Measurements from ENCODE around the gene CAMK1D. TPM values are rescaled to one million over a fixed set of nuclear protein-coding genes. Genes with fewer than 3 reads are reported as not detected.
A peak's percentile ranks its signal among the peaks of the same experiment; 100 is the strongest.
"Not testable (repeated sequence)": the region's sequence is repeated elsewhere in the genome, so short reads cannot be mapped to it uniquely, and the experiment has no call there.

Gene CAMK1D
- total RNA-seq, 1 experiment from 2014 or later, result 10.2 TPM

DNA sequence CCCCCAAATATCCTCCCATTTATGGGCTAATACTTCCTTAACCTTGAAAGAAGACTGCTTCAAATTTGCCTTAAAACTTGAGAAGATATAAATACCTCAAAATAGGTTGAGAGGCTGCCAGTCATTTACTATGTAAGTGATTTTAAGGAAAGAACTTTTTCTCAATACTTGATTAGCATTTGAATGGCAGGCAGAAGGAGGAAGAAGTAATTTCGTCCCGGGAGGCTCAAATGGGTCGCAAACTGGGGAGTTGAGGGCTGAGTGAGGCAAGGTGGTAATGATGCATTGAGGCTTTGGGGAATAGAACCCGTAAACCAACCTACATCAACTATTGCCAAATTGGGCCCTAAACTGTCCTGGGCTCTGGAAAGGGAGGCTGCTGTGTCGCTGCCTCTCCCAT is 11.1 kb downstream of the CAMK1D start (continued):
- TF ChIP-seq, protein P1, sequence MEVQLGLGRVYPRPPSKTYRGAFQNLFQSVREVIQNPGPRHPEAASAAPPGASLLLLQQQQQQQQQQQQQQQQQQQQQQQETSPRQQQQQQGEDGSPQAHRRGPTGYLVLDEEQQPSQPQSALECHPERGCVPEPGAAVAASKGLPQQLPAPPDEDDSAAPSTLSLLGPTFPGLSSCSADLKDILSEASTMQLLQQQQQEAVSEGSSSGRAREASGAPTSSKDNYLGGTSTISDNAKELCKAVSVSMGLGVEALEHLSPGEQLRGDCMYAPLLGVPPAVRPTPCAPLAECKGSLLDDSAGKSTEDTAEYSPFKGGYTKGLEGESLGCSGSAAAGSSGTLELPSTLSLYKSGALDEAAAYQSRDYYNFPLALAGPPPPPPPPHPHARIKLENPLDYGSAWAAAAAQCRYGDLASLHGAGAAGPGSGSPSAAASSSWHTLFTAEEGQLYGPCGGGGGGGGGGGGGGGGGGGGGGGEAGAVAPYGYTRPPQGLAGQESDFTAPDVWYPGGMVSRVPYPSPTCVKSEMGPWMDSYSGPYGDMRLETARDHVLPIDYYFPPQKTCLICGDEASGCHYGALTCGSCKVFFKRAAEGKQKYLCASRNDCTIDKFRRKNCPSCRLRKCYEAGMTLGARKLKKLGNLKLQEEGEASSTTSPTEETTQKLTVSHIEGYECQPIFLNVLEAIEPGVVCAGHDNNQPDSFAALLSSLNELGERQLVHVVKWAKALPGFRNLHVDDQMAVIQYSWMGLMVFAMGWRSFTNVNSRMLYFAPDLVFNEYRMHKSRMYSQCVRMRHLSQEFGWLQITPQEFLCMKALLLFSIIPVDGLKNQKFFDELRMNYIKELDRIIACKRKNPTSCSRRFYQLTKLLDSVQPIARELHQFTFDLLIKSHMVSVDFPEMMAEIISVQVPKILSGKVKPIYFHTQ (CRISPR knock-in tag; IDR thresholded peaks at IDR 0.05), result no peak
- TF ChIP-seq, protein P2, sequence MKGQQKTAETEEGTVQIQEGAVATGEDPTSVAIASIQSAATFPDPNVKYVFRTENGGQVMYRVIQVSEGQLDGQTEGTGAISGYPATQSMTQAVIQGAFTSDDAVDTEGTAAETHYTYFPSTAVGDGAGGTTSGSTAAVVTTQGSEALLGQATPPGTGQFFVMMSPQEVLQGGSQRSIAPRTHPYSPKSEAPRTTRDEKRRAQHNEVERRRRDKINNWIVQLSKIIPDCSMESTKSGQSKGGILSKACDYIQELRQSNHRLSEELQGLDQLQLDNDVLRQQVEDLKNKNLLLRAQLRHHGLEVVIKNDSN (CRISPR knock-in tag; IDR thresholded peaks at IDR 0.05), result no peak
- no peak for TF ChIP-seq ELF4 (CRISPR knock-in tag; IDR thresholded peaks at IDR 0.05; ENCODE audit: low read depth)
- TF ChIP-seq CREB1 (CRISPR knock-in tag; IDR thresholded peaks at IDR 0.05), result no peak
- no peak for TF ChIP-seq NR1H2 (CRISPR knock-in tag; IDR thresholded peaks at IDR 0.05)
- no peak for TF ChIP-seq HMGA2 (CRISPR knock-in tag; IDR thresholded peaks at IDR 0.05)
- no peak for TF ChIP-seq TCF7 (CRISPR knock-in tag; IDR thresholded peaks at IDR 0.05; ENCODE audit: low read depth)
- TF ChIP-seq FOXJ3 (CRISPR knock-in tag; IDR thresholded peaks at IDR 0.05; ENCODE audit: borderline replicate concordance), result no peak
- TF ChIP-seq GRHL2 (CRISPR knock-in tag; IDR thresholded peaks at IDR 0.05; ENCODE audit: insufficient replicate concordance, severe bottlenecking), result no peak
- TF ChIP-seq ZNF138 (CRISPR knock-in tag; conservative IDR thresholded peaks at IDR 0.05), result no peak
- TF ChIP-seq, protein P3, sequence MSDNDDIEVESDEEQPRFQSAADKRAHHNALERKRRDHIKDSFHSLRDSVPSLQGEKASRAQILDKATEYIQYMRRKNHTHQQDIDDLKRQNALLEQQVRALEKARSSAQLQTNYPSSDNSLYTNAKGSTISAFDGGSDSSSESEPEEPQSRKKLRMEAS (CRISPR knock-in tag; IDR thresholded peaks at IDR 0.05), result no peak
- TF ChIP-seq, protein P4, sequence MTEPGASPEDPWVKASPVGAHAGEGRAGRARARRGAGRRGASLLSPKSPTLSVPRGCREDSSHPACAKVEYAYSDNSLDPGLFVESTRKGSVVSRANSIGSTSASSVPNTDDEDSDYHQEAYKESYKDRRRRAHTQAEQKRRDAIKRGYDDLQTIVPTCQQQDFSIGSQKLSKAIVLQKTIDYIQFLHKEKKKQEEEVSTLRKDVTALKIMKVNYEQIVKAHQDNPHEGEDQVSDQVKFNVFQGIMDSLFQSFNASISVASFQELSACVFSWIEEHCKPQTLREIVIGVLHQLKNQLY (CRISPR knock-in tag; IDR thresholded peaks at IDR 0.05), result no peak

DNA sequence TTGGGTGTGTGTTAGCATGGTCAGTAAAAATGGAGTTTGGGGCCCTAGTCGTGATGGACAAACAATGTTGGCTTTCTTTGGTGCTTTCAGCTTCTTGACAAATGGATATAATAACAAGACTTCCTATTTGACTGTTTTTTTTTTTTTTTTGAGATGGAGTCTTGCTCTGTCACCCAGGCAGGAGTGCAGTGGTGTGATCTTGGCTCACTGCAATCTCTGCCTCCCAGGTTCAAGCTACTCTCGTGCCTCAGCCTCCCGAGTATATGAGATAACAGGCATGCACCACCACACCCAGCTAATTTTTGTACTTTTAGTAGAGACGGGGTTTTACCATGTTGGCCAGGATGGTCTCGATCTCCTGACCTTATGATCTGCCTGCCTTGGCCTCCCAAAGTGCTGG is 11.8 kb downstream of the CAMK1D start:
- H3K27me3 Mint-ChIP-seq (ENCODE audit: low read depth); H3K9me3 Mint-ChIP-seq; POLR2A ChIA-PET; H3K36me3 Mint-ChIP-seq; ATAC-seq; DNase-seq (ENCODE audit: low spot score); H3K27ac Mint-ChIP-seq; CTCF ChIA-PET: not testable (repeated sequence)
- Mint-ChIP-seq H3K4me3 (peak overlapping the region; percentile 29; the same call in 1 of the 2 replicates), H3K4me1 (peaks cover 48% of the 10 kb centered on the region)

DNA sequence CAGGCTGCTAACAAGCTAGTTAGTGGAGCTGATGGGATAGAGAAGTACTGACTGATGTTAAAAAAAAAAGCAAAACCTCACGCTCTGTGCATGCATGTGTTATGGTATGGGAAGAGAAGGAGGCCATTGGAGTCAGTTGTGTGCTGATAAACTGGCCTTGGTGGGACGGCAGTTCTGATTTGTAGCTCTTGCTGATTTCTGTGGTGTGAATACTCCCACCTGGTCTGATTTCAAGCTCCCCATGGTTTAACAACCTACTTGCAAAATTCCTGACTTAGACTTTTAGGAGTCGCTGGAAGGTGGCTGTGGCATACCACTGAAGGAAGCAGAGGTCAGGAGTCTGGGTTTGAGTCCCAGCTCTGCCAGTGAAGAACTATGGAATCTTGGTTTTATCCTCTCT is 15.2 kb downstream of the CAMK1D start:
- Mint-ChIP-seq H3K4me1 (peaks cover 22% of the 10 kb centered on the region), H3K9me3 (no peaks in the 10 kb centered on the region), H3K4me3 (no peak overlapping the region), H3K27ac (no peak overlapping the region), H3K36me3 (no peaks in the 10 kb centered on the region), H3K27me3 (ENCODE audit: low read depth) (no peaks in the 10 kb centered on the region)
- CTCF ChIA-PET, result no interaction called here
- ATAC-seq (no peak), DNase-seq (ENCODE audit: low spot score) (no peak)
- POLR2A ChIA-PET, result interaction anchor here (0.5 to 1.2 kb wide), 3 partner anchors 12 to 1738 kb away, joined by 3 to 4 read pairs (median 3); no protein-coding TSS in a partner anchor
- TF ChIP-seq ZNF671 (CRISPR knock-in tag; IDR thresholded peaks at IDR 0.05), result no peak
- TF ChIP-seq ELF4 (CRISPR knock-in tag; IDR thresholded peaks at IDR 0.05; ENCODE audit: low read depth), result no peak
- no peak for TF ChIP-seq SMAD3 (CRISPR knock-in tag; IDR thresholded peaks at IDR 0.05; ENCODE audit: borderline replicate concordance)
- TF ChIP-seq, protein P5, sequence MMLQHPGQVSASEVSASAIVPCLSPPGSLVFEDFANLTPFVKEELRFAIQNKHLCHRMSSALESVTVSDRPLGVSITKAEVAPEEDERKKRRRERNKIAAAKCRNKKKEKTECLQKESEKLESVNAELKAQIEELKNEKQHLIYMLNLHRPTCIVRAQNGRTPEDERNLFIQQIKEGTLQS (CRISPR knock-in tag; conservative IDR thresholded peaks at IDR 0.05), result no peak

DNA sequence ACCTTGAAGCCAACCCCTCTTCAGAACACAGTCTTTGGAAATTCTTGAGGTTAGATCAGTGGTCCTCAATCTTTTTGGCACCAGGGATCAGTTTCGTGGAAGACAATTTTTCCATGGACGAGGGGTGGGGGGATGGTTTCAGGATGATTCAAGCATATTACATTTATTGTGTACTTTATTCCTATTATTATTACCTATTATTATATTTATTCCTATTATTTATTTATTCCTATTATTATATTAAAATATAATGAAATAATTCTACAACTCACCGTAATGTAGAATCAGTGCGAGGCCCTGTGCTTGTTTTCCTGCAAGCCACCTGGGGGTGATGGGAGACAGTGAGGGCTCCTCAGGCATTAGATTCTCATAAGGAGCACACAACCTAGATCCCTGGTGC is 17.9 kb downstream of the CAMK1D start:
- H3K4me3 Mint-ChIP-seq, result no peak overlapping the region
- no peaks in the 10 kb centered on the region for H3K9me3 Mint-ChIP-seq
- H3K36me3 Mint-ChIP-seq, result no peaks in the 10 kb centered on the region
- ATAC-seq (no peak), DNase-seq (ENCODE audit: low spot score) (no peak)
- no peaks in the 10 kb centered on the region for H3K27me3 Mint-ChIP-seq (ENCODE audit: low read depth)
- CTCF ChIA-PET, result no interaction called here
- peak overlapping the region; percentile 57; the same call in 1 of the 2 replicates for H3K27ac Mint-ChIP-seq
- H3K4me1 Mint-ChIP-seq, result no peaks in the 10 kb centered on the region; the same call in 1 of the 2 replicates
- POLR2A ChIA-PET, result no interaction called here
- TF ChIP-seq NR2C2 (CRISPR knock-in tag; IDR thresholded peaks at IDR 0.05), result no peak
- TF ChIP-seq HMGA2 (CRISPR knock-in tag; IDR thresholded peaks at IDR 0.05), result peak; percentile 92
- TF ChIP-seq, protein P6, sequence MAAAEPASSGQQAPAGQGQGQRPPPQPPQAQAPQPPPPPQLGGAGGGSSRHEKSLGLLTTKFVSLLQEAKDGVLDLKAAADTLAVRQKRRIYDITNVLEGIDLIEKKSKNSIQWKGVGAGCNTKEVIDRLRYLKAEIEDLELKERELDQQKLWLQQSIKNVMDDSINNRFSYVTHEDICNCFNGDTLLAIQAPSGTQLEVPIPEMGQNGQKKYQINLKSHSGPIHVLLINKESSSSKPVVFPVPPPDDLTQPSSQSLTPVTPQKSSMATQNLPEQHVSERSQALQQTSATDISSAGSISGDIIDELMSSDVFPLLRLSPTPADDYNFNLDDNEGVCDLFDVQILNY (CRISPR knock-in tag; IDR thresholded peaks at IDR 0.05), result no peak
- no peak for TF ChIP-seq JUN (CRISPR knock-in tag; IDR thresholded peaks at IDR 0.05)
- TF ChIP-seq, protein P4 (CRISPR knock-in tag; IDR thresholded peaks at IDR 0.05), result no peak
- TF ChIP-seq RELA (CRISPR knock-in tag; IDR thresholded peaks at IDR 0.05; ENCODE audit: borderline replicate concordance), result no peak
- no peak for TF ChIP-seq MXD4 (CRISPR knock-in tag; IDR thresholded peaks at IDR 0.05; ENCODE audit: borderline replicate concordance)

Data from WTC11 (cell line).